H1 (cell line): Measurements from ENCODE around the gene ADAM12.

Experiments used
- CTCF ChIP-seq, 3 experiments: IDR thresholded peaks; 1 replicate in 2 of 3; 2 replicates in 1 of 3; pipeline versions ENCODE4 v1.5.1 to v1.6.1; 2011; ENCODE audit warnings: low read length in 3 of 3, mild to moderate bottlenecking in 3 of 3, inconsistent platforms in 2 of 3, low read depth in 1 of 3, moderate library complexity in 1 of 3; ENCODE audit not compliant: insufficient read depth in 1 of 3; ENCODE audit errors: control extremely low read depth in 1 of 3
- POLR2AphosphoS5 ChIP-seq: IDR thresholded peaks from 2 replicates; pipeline ENCODE4 v1.6.1; 2011; ENCODE audit warnings: low read depth, low read length
- RNF2 ChIP-seq: fragments of 200-900, 300-1000 bp; sonication (generic); IDR thresholded peaks from 2 replicates; pipeline ENCODE4 v1.7.1; 2016; ENCODE audit warnings: borderline replicate concordance, low read depth, mild to moderate bottlenecking, antibody characterized with exemption, low read length; ENCODE audit not compliant: poor library complexity, severe bottlenecking; ENCODE audit errors: missing control alignments
- TAF1 ChIP-seq: IDR thresholded peaks from 2 replicates; pipeline ENCODE4 v1.6.1; 2011; ENCODE audit warnings: mild to moderate bottlenecking, low read depth, low read length
- TAF7 ChIP-seq: optimal IDR thresholded peaks from 2 replicates; pipeline ENCODE3; 2011; ENCODE audit warnings: low read depth, mild to moderate bottlenecking, inconsistent platforms, low read length, moderate library complexity, borderline replicate concordance
- TCF12 ChIP-seq: IDR thresholded peaks from 2 replicates; pipeline ENCODE4 v1.6.1; 2011; ENCODE audit warnings: low read depth, mild to moderate bottlenecking, low read length
- TF ChIP-seq, protein P1 (sequence below): IDR thresholded peaks from 2 replicates; pipeline ENCODE4 v1.6.1; 2011; ENCODE audit warnings: low read length, improper control_type of control experiment
- TF ChIP-seq, protein P2 (sequence below): IDR thresholded peaks from 2 replicates; pipeline ENCODE4 v1.6.1; 2012; ENCODE audit warnings: low read length, inconsistent platforms

DNA sequence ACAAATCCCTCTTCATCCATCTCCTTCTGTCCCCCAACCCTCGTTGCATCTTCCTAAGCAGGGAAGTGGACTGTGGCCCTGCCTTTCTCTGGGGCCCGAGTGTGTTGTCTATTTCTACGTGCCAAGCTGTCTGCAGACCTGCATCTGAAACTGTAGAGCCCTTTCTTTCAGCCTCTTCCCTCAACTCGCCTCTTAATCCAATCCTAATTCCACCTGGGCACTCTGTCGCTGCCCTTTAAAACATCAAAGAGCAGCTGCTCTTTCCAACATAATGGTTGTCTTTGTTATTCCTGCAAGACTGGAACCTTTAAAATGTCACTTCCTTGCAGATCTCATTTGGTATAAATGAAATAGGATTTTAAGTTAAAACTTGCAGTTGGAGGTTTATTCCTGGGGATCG, 21.5 kb upstream of the ADAM12 start:
- TF ChIP-seq RNF2 (no peak), POLR2AphosphoS5 (no peak), TAF1 (no peak), TAF7 (no peak), TCF12 (no peak), CTCF (IDR thresholded peaks at IDR 0.05; ENCODE audit: control extremely low read depth in 1 of 3, insufficient read depth in 1 of 3, low read depth in 1 of 3, low read length in 3 of 3) (no peak)
- TF ChIP-seq, protein P1, sequence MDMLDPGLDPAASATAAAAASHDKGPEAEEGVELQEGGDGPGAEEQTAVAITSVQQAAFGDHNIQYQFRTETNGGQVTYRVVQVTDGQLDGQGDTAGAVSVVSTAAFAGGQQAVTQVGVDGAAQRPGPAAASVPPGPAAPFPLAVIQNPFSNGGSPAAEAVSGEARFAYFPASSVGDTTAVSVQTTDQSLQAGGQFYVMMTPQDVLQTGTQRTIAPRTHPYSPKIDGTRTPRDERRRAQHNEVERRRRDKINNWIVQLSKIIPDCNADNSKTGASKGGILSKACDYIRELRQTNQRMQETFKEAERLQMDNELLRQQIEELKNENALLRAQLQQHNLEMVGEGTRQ, result no peak
- TF ChIP-seq, protein P2, sequence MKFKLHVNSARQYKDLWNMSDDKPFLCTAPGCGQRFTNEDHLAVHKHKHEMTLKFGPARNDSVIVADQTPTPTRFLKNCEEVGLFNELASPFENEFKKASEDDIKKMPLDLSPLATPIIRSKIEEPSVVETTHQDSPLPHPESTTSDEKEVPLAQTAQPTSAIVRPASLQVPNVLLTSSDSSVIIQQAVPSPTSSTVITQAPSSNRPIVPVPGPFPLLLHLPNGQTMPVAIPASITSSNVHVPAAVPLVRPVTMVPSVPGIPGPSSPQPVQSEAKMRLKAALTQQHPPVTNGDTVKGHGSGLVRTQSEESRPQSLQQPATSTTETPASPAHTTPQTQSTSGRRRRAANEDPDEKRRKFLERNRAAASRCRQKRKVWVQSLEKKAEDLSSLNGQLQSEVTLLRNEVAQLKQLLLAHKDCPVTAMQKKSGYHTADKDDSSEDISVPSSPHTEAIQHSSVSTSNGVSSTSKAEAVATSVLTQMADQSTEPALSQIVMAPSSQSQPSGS, result no peak
